K562 (cell line): ENCODE measurements around the gene VAMP8. TPM values are rescaled to one million over a fixed set of nuclear protein-coding genes. Genes with fewer than 3 reads are reported as not detected.

Experiments
- ATAC-seq: fragments of 200-7000 bp; cut with Tn5 transposase; 3 replicates; pipeline ENCODE4 v1.9.1; 2020; ENCODE audit warnings: moderate library complexity
- BruUV-seq: library from RNA; stranded (reverse); fragments of 400-500 nt; replicated peaks from 2 replicates; lab custom pipeline; 2021; lab: Mats Ljungman, UMichigan
- CTCF ChIA-PET: fragments of 300-600 bp; formaldehyde crosslinking; extraction: SDS; loops from one replicate; lab custom pipeline; 2021; ENCODE audit warnings: low intra/inter-chr PET ratio; lab: Yijun Ruan, JAX
- POLR2A ChIA-PET: fragments of 300-600, 350-650 bp; sonication (Branson Sonifier 250); formaldehyde crosslinking; extraction: SDS; loops from one replicate; lab custom pipeline; 2021; ENCODE audit warnings: antibody characterized with exemption, inconsistent platforms; lab: Yijun Ruan, JAX
- DNase-seq, 4 experiments: peaks; one replicate each; pipeline versions ENCODE4 v3.0.0 to v3.0.0-alpha.2; 2011 to 2018; ENCODE audit warnings: low spot score in 3 of 4, mixed read lengths in 3 of 4; ENCODE audit errors: extremely low read depth in 1 of 4
- FAIRE-seq: peaks from 2 replicates; lab custom pipeline; 2011; peaks lifted over from hg19 to GRCh38; lab: Jason Lieb, UNC
- H2AFZ ChIP-seq: 2 replicates; pipeline ENCODE4 v1.6.0; 2011; ENCODE audit warnings: low read depth, low read length, control low read depth, inconsistent platforms
- H3K27ac ChIP-seq: fragments of 200-600 bp; 3 replicates; pipeline ENCODE4 v1.8.0; 2011; ENCODE audit warnings: low read depth, mild to moderate bottlenecking, control low read depth, inconsistent platforms, low read length, moderate library complexity, mixed read lengths; ENCODE audit errors: extremely low read depth
- H3K27me3 ChIP-seq, 2 experiments: fragments of 300-600 bp in 1 of 2; 2 replicates in 1 of 2; 3 replicates in 1 of 2; pipeline versions ENCODE4 v1.6.0 to v1.8.0; 2011; ENCODE audit warnings: inconsistent platforms in 2 of 2, low read length in 2 of 2, mild to moderate bottlenecking in 1 of 2, mixed read lengths in 1 of 2, moderate library complexity in 1 of 2; ENCODE audit not compliant: control insufficient read depth in 2 of 2, insufficient read depth in 2 of 2
- H3K36me3 ChIP-seq: fragments of 300-600 bp; 3 replicates; pipeline ENCODE4 v1.8.0; 2011; ENCODE audit warnings: mild to moderate bottlenecking, low read length, inconsistent platforms; ENCODE audit not compliant: control insufficient read depth, insufficient read depth
- H3K4me1 ChIP-seq, 2 experiments: fragments of 200-600 bp in 1 of 2; replicated peaks in 1 of 2; 2 replicates in 1 of 2; 3 replicates in 1 of 2; pipeline versions ENCODE4 v1.5.1 to v1.8.0; 2011; ENCODE audit warnings: inconsistent platforms in 2 of 2, low read length in 2 of 2, mild to moderate bottlenecking in 1 of 2, mixed read lengths in 1 of 2, moderate library complexity in 1 of 2; ENCODE audit not compliant: control insufficient read depth in 2 of 2, insufficient read depth in 2 of 2
- H3K4me2 ChIP-seq: 2 replicates; pipeline ENCODE4 v1.6.1; 2011; ENCODE audit warnings: low read length, control low read depth, inconsistent platforms, mixed read lengths; ENCODE audit not compliant: insufficient read depth
- H3K4me3 ChIP-seq: fragments of 200-600 bp; sonication (generic), shearing (Covaris generic); 2 replicates; pipeline ENCODE4 v1.5.1; 2016; ENCODE audit warnings: control low read depth, inconsistent platforms
- H3K79me2 ChIP-seq: fragments of 200-600 bp; 3 replicates; pipeline ENCODE4 v1.8.0; 2011; ENCODE audit warnings: low read length, inconsistent platforms; ENCODE audit not compliant: control insufficient read depth, insufficient read depth
- H3K9ac ChIP-seq, 2 experiments: 2 replicates each; pipeline versions ENCODE4 v1.6.0 to v1.6.1; 2011; ENCODE audit warnings: low read depth in 2 of 2, low read length in 2 of 2, control low read depth in 1 of 2, inconsistent platforms in 1 of 2, mild to moderate bottlenecking in 1 of 2, mixed read lengths in 1 of 2; ENCODE audit not compliant: insufficient read depth in 1 of 2
- H3K9me1 ChIP-seq: one replicate; pipeline ENCODE4 v1.6.0; 2011; ENCODE audit warnings: inconsistent platforms, mild to moderate bottlenecking, low read length, moderate library complexity; ENCODE audit not compliant: control insufficient read depth, insufficient read depth
- H3K9me3 ChIP-seq: replicated peaks from 2 replicates; pipeline ENCODE4 v1.5.1; 2011; ENCODE audit warnings: low read depth, low read length, inconsistent platforms; ENCODE audit not compliant: control insufficient read depth, insufficient read depth
- H4K20me1 ChIP-seq: replicated peaks from 2 replicates; pipeline ENCODE4 v1.6.1; 2011; ENCODE audit warnings: low read length, inconsistent platforms, mixed read lengths; ENCODE audit not compliant: control insufficient read depth, insufficient read depth
- ZFPM2 ChIP-seq: fragments of 250-450 bp; sonication (Bioruptor Pico); IDR thresholded peaks from 2 replicates; pipeline ENCODE4 v1.5.1; 2022; ENCODE audit warnings: mild to moderate bottlenecking
- ZNF384 ChIP-seq: IDR thresholded peaks from 2 replicates; pipeline ENCODE4 v1.6.1; 2012; ENCODE audit warnings: low read depth, low read length, improper control_type of control experiment
- ZSCAN29 ChIP-seq: fragments of 450-650 bp; IDR thresholded peaks from 2 replicates; pipeline ENCODE4 v1.6.1; 2017
- WGBS: fragments of 100-300 bp; shearing (Covaris generic); methylation state at CpG from one replicate; pipeline ENCODE4 v1.1.6; 2016; ENCODE audit warnings: low coverage, mixed read lengths; ENCODE audit not compliant: insufficient coverage; ENCODE audit errors: missing lambda C conversion rate; 5-methylcytosine and 5-hydroxymethylcytosine counted together
- in situ Hi-C: fragments of 300-500 bp; cut with MboI; formaldehyde crosslinking; loops from 4 replicates; pipeline ENCODE4 v1.15.0; 2018; ENCODE audit warnings: inconsistent platforms, mixed read lengths
- intact Hi-C: fragments of 100-400 bp; cut with micrococcal nuclease; formaldehyde crosslinking; loops from 2 replicates; pipeline ENCODE4 v1.14.2; 2022
- polyA plus RNA-seq, 8 experiments: library from polyadenylated mRNA; depleted of rRNA in 4 of 8; stranded (reverse) in 5 of 8; unstranded in 3 of 8; fragments of >200 nt; fragmentation: Nextera tagmentation in 2 of 8; fragmentation: Illumina TruSeq in 1 of 8; extraction: Ambion mirVana in 2 of 8; extraction: Trizol in 1 of 8; gene quantifications; 2 replicates each; pipeline versions ENCODE4 v1.2.1 to v1.2.3, GENCODE V29; 2011 to 2014; ENCODE audit warnings: inconsistent platforms in 1 of 8, missing spikeins in 1 of 8
- total RNA-seq, 7 experiments: library from RNA; depleted of rRNA in 6 of 7; stranded (reverse); fragments of >200 nt in 6 of 7; fragmentation: Illumina TruSeq in 2 of 7; extraction: Trizol in 2 of 7; gene quantifications; 2 replicates each; pipeline versions ENCODE4 v1.2.1 to v1.2.3, GENCODE V29; 2011 to 2021; ENCODE audit warnings: low replicate concordance in 1 of 7
- TF ChIP-seq, protein P1 (sequence below), 2 experiments: fragments of 450-650 bp in 1 of 2; IDR thresholded peaks; 2 replicates each; pipeline ENCODE4 v1.6.1; 2011 to 2017; ENCODE audit warnings: low read depth in 2 of 2, antibody characterized with exemption in 1 of 2, borderline replicate concordance in 1 of 2, low read length in 1 of 2, mild to moderate bottlenecking in 1 of 2, mixed read lengths in 1 of 2; ENCODE audit not compliant: control insufficient read depth in 1 of 2
- TF ChIP-seq, protein P2 (sequence below): sonication (generic); formaldehyde crosslinking; IDR thresholded peaks from 2 replicates; pipeline ENCODE4 v1.8.1; 2023; ENCODE audit warnings: mild to moderate bottlenecking, missing genetic modification reagents, moderate library complexity
- TF ChIP-seq, protein P3 (sequence below), 2 experiments: fragments of 450-650 bp; conservative IDR thresholded peaks; 2 replicates each; pipeline ENCODE4 v1.6.1; 2017; ENCODE audit warnings: mild to moderate bottlenecking in 2 of 2, moderate library complexity in 2 of 2

VAMP8 gene
- total and polyA plus RNA-seq, 9 of the 15 experiments (the other 6 are each of a cell fraction or from before 2014, with no cell fraction given) = 107 to 571 (median 248) TPM

DNA sequence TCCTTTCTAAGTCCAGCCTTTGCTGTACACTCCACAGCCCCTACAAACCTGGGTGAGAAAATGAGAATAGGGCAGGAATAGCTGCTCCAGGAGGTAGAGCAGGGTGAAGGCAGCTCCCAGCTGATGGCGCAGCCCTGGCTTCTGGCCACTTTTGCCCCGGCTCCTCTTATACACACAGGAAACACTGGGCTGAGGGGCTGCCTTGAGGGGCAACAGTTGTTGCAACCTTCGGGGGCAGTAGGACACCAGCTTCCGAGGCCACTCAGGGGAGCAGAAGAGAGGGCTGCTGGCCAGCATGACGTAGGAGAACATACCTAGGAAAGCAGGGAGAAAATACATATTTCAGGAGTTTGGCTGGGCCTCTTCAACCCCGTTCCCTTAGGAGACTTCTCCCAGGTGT is 24.2 kb upstream of the VAMP8 start:
- H3K4me3 ChIP-seq = no peak overlapping the region
- BruUV-seq = no TSS peak
- peaks cover 86% of the 10 kb centered on the region for H3K36me3 ChIP-seq
- FAIRE-seq (no peak), DNase-seq (no peak), ATAC-seq (no peak)
- no peaks in the 10 kb centered on the region for H3K9me1 ChIP-seq
- ChIA-PET CTCF (interaction anchor here (2.7 to 4.5 kb wide), 2 partner anchors 132 to 161 kb away, joined by 32 to 63 read pairs; no protein-coding TSS in a partner anchor), POLR2A (interaction anchor here (16.3 to 24.3 kb wide), 2 partner anchors 8 to 135 kb away, joined by 358 to 1576 read pairs; partner anchors contain the start of genes CAPG, MAT2A and SH2D6)
- H3K79me2 ChIP-seq = peaks cover 5% of the 10 kb centered on the region; the same call in 1 of the 3 replicates
- no peaks in the 10 kb centered on the region for H4K20me1 ChIP-seq
- 81% methylated on average over 6 of the region's 6 CpGs for WGBS
- TF ChIP-seq, protein P1, sequence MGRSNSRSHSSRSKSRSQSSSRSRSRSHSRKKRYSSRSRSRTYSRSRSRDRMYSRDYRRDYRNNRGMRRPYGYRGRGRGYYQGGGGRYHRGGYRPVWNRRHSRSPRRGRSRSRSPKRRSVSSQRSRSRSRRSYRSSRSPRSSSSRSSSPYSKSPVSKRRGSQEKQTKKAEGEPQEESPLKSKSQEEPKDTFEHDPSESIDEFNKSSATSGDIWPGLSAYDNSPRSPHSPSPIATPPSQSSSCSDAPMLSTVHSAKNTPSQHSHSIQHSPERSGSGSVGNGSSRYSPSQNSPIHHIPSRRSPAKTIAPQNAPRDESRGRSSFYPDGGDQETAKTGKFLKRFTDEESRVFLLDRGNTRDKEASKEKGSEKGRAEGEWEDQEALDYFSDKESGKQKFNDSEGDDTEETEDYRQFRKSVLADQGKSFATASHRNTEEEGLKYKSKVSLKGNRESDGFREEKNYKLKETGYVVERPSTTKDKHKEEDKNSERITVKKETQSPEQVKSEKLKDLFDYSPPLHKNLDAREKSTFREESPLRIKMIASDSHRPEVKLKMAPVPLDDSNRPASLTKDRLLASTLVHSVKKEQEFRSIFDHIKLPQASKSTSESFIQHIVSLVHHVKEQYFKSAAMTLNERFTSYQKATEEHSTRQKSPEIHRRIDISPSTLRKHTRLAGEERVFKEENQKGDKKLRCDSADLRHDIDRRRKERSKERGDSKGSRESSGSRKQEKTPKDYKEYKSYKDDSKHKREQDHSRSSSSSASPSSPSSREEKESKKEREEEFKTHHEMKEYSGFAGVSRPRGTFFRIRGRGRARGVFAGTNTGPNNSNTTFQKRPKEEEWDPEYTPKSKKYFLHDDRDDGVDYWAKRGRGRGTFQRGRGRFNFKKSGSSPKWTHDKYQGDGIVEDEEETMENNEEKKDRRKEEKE (IDR thresholded peaks at IDR 0.05; ENCODE audit: borderline replicate concordance in 1 of 2, control insufficient read depth in 1 of 2, low read depth in 2 of 2, low read length in 1 of 2) = no peak
- TF ChIP-seq, protein P2, sequence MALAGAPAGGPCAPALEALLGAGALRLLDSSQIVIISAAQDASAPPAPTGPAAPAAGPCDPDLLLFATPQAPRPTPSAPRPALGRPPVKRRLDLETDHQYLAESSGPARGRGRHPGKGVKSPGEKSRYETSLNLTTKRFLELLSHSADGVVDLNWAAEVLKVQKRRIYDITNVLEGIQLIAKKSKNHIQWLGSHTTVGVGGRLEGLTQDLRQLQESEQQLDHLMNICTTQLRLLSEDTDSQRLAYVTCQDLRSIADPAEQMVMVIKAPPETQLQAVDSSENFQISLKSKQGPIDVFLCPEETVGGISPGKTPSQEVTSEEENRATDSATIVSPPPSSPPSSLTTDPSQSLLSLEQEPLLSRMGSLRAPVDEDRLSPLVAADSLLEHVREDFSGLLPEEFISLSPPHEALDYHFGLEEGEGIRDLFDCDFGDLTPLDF (CRISPR knock-in tag) = no peak
- TF ChIP-seq, protein P3, sequence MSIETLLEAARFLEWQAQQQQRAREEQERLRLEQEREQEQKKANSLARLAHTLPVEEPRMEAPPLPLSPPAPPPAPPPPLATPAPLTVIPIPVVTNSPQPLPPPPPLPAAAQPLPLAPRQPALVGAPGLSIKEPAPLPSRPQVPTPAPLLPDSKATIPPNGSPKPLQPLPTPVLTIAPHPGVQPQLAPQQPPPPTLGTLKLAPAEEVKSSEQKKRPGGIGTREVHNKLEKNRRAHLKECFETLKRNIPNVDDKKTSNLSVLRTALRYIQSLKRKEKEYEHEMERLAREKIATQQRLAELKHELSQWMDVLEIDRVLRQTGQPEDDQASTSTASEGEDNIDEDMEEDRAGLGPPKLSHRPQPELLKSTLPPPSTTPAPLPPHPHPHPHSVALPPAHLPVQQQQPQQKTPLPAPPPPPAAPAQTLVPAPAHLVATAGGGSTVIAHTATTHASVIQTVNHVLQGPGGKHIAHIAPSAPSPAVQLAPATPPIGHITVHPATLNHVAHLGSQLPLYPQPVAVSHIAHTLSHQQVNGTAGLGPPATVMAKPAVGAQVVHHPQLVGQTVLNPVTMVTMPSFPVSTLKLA (conservative IDR thresholded peaks at IDR 0.05) = no peak
- TF ChIP-seq ZFPM2 (CRISPR knock-in tag) (no peak), ZSCAN29 (no peak), ZNF384 (no peak)
- no peak overlapping the region for H2AFZ ChIP-seq
- H3K27me3 ChIP-seq = no peaks in the 10 kb centered on the region
- in situ Hi-C loops (no loop called here), intact Hi-C loops (loop anchor here (5.0 kb wide), 1 partner anchor 226 kb away; the partner anchor contains the start of gene TGOLN2)
- H3K9me3 ChIP-seq = no peaks in the 10 kb centered on the region
- peaks cover 1 to 3% of the 10 kb centered on the region in 2 experiments; a peak in 3 of 5 replicates for H3K4me1 ChIP-seq
- H3K4me2 ChIP-seq = no peak overlapping the region
- H3K9ac ChIP-seq = no peak overlapping the region
- no peak overlapping the region for H3K27ac ChIP-seq
